ENCODE data around the gene ERBIN.

Gene ERBIN

DNA sequence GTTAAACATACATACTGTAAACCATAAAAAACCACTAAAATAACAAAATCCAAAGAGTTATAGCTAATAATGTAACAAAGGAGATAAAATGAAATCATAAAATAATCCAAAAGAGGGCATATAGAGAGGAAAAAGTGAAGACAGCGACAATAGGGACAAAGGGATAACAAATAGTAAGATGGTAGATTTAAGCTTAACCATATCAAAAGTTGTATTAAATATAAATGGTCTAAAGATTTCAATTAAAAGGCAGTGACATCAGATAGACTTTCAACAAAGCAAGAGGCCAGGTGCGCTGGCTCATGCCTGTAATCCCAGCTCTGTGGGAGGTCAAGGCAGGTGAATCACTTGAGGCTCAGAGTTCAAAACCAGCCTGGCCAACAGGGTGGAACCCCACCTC lies 163.0 kb downstream of the ERBIN start:
- no peak for TF ChIP-seq ZFX (IDR thresholded peaks at IDR 0.05)
- TF ChIP-seq CTCF (conservative IDR thresholded peaks at IDR 0.05), result no peak
- H3K27ac ChIP-seq, result no peak overlapping the region

GRCh38 chr5:66100851-66101250 lies 174.5 kb downstream of the ERBIN start:
- no peak overlapping the region for H3K27ac ChIP-seq
- TF ChIP-seq ZFX (IDR thresholded peaks at IDR 0.05) (no peak), CTCF (conservative IDR thresholded peaks at IDR 0.05) (no peak)

GRCh38 chr5:66113160-66113559 lies 186.8 kb downstream of the ERBIN start:
- H3K27ac ChIP-seq, result no peak overlapping the region
- TF ChIP-seq CTCF (conservative IDR thresholded peaks at IDR 0.05), result no peak
- no peak for TF ChIP-seq ZFX (IDR thresholded peaks at IDR 0.05)

DNA sequence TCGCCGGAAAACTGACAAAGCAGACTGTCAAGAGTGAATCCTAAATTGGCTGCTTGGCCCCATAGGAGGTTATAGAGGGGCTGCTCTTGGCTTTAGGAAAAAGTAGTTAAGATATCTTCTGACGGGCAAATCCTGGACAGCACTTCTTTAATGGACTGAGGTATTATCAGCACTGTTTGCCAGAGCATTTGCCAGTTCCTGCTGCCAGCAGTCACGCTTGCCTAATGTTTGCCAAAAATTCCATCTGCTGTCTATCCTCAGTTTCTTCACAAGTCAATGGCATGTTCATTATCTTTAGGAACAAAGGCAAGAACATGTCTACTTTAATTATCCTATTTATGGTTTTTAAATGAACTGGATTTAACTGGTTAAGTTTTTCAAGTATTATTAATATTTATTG lies 191.9 kb downstream of the ERBIN start:
- no peak for TF ChIP-seq ZFX (IDR thresholded peaks at IDR 0.05)
- no peak for TF ChIP-seq CTCF (conservative IDR thresholded peaks at IDR 0.05)
- H3K27ac ChIP-seq, result no peak overlapping the region

- no peak overlapping the region for H3K27ac ChIP-seq
- TF ChIP-seq CTCF (conservative IDR thresholded peaks at IDR 0.05), result no peak
- TF ChIP-seq ZFX (IDR thresholded peaks at IDR 0.05), result no peak
Measured at GRCh38 chr5:66122379-66123034, 196.1 kb downstream of the ERBIN start.

DNA sequence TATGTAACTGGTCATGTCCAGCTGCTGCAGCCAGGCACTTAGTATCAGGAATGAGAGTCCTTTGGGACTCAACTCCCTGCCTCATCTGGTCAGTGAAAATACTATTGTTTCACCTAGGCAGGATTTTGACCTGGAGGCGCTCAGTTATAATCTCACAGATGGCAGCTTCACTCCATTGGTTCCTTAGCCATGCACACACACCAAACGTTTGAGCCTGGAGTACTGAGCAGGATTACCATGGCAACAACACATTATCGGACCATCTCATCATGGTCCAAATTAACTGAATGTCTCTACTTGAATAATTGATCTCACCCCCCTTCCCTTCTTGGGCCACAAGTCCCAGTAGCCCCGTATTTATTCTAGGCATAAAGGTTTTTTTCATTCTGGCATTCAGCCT lies 202.8 kb downstream of the ERBIN start:
- no peak overlapping the region for H3K27ac ChIP-seq
- TF ChIP-seq ZFX (IDR thresholded peaks at IDR 0.05) (no peak), CTCF (conservative IDR thresholded peaks at IDR 0.05) (no peak)

GRCh38 chr5:66130493-66130892 lies 204.1 kb downstream of the ERBIN start:
- no peak overlapping the region for H3K27ac ChIP-seq
- no peak for TF ChIP-seq ZFX (IDR thresholded peaks at IDR 0.05)
- TF ChIP-seq CTCF (conservative IDR thresholded peaks at IDR 0.05), result no peak
